Measurements from ENCODE around the gene PIK3R6.
"Not testable (repeated sequence)": the region's sequence is repeated elsewhere in the genome, so short reads cannot be mapped to it uniquely, and the experiment has no call there.

PIK3R6 gene

GRCh38 chr17:8821446-8822105, 45.9 kb downstream of the PIK3R6 start:
- no peak for DNase-seq

- DNase-seq = no peak
Observed at GRCh38 chr17:8820311-8821010, 47.0 kb downstream of the PIK3R6 start.

GRCh38 chr17:8818654-8819330, 48.7 kb downstream of the PIK3R6 start:
- no peak for DNase-seq

GRCh38 chr17:8818047-8818446, 49.4 kb downstream of the PIK3R6 start:
- no peak for DNase-seq

- no peak for DNase-seq
Observed at GRCh38 chr17:8806926-8807550, 60.4 kb downstream of the PIK3R6 start.

GRCh38 chr17:8806253-8806925, 61.1 kb downstream of the PIK3R6 start:
- no peak for DNase-seq

GRCh38 chr17:8805396-8805795, 62.1 kb downstream of the PIK3R6 start:
- DNase-seq = not testable (repeated sequence)

GRCh38 chr17:8803531-8804420, 63.7 kb downstream of the PIK3R6 start:
- no peak for DNase-seq

GRCh38 chr17:8801135-8801840, 66.2 kb downstream of the PIK3R6 start:
- no peak for DNase-seq

GRCh38 chr17:8800656-8801055, 66.8 kb downstream of the PIK3R6 start:
- no peak for DNase-seq

- no peak for DNase-seq
Observed at GRCh38 chr17:8799570-8800212, 67.8 kb downstream of the PIK3R6 start.

GRCh38 chr17:8798846-8799569, 68.5 kb downstream of the PIK3R6 start, which contains the start of gene MFSD6L:
MFSD6L (minus strand) TSS chr17:8799365; CDS start chr17:8799120, 245 bp downstream.
- DNase-seq = no peak

- no peak for DNase-seq
Observed at GRCh38 chr17:8798176-8798845, 69.2 kb downstream of the PIK3R6 start.

- no peak for DNase-seq
Observed at GRCh38 chr17:8797621-8798175, 69.8 kb downstream of the PIK3R6 start.

- no peak for DNase-seq
Observed at GRCh38 chr17:8794636-8795035, 72.8 kb downstream of the PIK3R6 start.

- DNase-seq = no peak
Observed at GRCh38 chr17:8793649-8794048, 73.8 kb downstream of the PIK3R6 start.

GRCh38 chr17:8792646-8793045, 74.8 kb downstream of the PIK3R6 start:
- no peak for DNase-seq

GRCh38 chr17:8791910-8792270, 75.6 kb downstream of the PIK3R6 start:
- DNase-seq = no peak

Data from stimulated activated CD4-positive, alpha-beta T cell treated with anti-CD3 and anti-CD28 coated beads, Interleukin-4, amount 100 ng/mL, for 4 hours (primary cell).